Esophagus squamous epithelium (tissue), 5 donors: ENCODE measurements around the gene RNF126. TPM values are rescaled to one million over a fixed set of nuclear protein-coding genes. Genes with fewer than 3 reads are reported as not detected.

ENCODE experiments used
- DNase-seq: peaks from one replicate; lab custom pipeline; 2025; lab: John Stamatoyannopoulos, UW
- H3K27ac ChIP-seq, 4 donors: fragments of 200-600 bp; sonication (generic); one replicate each; pipeline ENCODE4 v1.5.1; 2016 to 2019; ENCODE audit warnings: mild to moderate bottlenecking in 1 of 4
- H3K27me3 ChIP-seq, 4 donors: fragments of 200-600 bp; sonication (generic); 1 replicate in 3 of 4; 2 replicates in 1 of 4; pipeline versions ENCODE4 v1.5.1 to v1.6.0; 2017 to 2021; ENCODE audit warnings: antibody characterized with exemption in 1 of 4
- H3K36me3 ChIP-seq, 3 donors: fragments of 200-600 bp; sonication (generic); one replicate each; pipeline ENCODE4 v1.5.1; 2016 to 2019
- H3K4me1 ChIP-seq, 3 donors: fragments of 200-600 bp; sonication (generic); one replicate each; pipeline ENCODE4 v1.5.1; 2017 to 2019
- H3K4me3 ChIP-seq, 4 donors: fragments of 200-600 bp; sonication (generic); 1 replicate in 3 of 4; 2 replicates in 1 of 4; pipeline ENCODE4 v1.5.1; 2016 to 2019; ENCODE audit warnings: mild to moderate bottlenecking in 2 of 4, moderate library complexity in 1 of 4
- H3K9me3 ChIP-seq, 3 donors: fragments of 200-600 bp; sonication (generic); one replicate each; pipeline ENCODE4 v1.5.1; 2016 to 2019
- POLR2A ChIP-seq, 4 donors: fragments of 450-650 bp; IDR thresholded peaks; one replicate each; pipeline ENCODE4 v1.6.1; 2017; ENCODE audit warnings: antibody characterized with exemption in 4 of 4, mild to moderate bottlenecking in 4 of 4, moderate library complexity in 3 of 4
- WGBS, 2 donors: methylation state at CpG; one replicate each; pipeline ENCODE4 v1.1.5; 2018; 5-methylcytosine and 5-hydroxymethylcytosine counted together
- intact Hi-C: fragments of 100-400 bp; cut with DNase I; formaldehyde crosslinking; loops from one replicate; pipeline ENCODE4 v1.15.0; 2022
- total RNA-seq, 4 donors: library from RNA; depleted of rRNA; stranded (reverse); fragments of >200 nt; gene quantifications; one replicate each; pipeline ENCODE4 v1.1.0, GENCODE V29; 2016
- TF ChIP-seq, protein P1 (sequence below), 6 experiments: fragments of 450-650 bp in 4 of 6; fragments of 200-600 bp in 2 of 6; sonication (generic) in 2 of 6; IDR thresholded peaks; one replicate each; pipeline ENCODE4 v1.5.1; 2016 to 2019; ENCODE audit warnings: antibody characterized with exemption in 6 of 6, mild to moderate bottlenecking in 4 of 6, moderate library complexity in 4 of 6
- donor health status: DM: yes; HTN: yes; CAD: no.

RNF126 gene
- total RNA-seq, 4 donors from 2014 or later: 82.1 to 118 (median 98.4) TPM

DNA sequence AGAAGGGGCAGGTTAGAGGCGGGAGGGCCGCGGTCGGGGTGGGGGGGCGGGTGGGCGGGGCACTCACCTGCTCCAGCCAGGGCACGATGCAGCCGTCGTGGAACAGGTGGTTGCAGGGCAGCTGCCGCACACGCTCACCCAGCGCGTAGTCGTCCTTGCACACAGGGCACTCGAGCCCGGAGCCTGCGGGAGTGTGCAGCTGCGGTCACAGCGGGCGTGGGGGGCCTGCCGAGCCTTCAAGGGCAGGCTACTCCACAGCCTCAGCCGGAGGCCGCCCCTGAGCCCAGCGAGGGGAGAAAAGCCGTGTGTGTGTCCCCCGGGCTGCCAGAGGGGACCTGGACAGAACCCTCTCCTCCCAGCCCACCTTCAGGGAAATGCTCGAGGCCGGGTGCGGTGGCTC, 14.7 kb downstream of the RNF126 start:
- no peak for DNase-seq
- Histone ChIP-seq H3K4me1 (no peaks in the 10 kb centered on the region), H3K27me3 (no peaks in the 10 kb centered on the region), H3K36me3 (peaks cover 43 to 94% (median 65%) of the 10 kb centered on the region in 3 donors), H3K27ac (no peak overlapping the region), H3K9me3 (no peaks in the 10 kb centered on the region), H3K4me3 (no peak overlapping the region)
- TF ChIP-seq, protein P1, sequence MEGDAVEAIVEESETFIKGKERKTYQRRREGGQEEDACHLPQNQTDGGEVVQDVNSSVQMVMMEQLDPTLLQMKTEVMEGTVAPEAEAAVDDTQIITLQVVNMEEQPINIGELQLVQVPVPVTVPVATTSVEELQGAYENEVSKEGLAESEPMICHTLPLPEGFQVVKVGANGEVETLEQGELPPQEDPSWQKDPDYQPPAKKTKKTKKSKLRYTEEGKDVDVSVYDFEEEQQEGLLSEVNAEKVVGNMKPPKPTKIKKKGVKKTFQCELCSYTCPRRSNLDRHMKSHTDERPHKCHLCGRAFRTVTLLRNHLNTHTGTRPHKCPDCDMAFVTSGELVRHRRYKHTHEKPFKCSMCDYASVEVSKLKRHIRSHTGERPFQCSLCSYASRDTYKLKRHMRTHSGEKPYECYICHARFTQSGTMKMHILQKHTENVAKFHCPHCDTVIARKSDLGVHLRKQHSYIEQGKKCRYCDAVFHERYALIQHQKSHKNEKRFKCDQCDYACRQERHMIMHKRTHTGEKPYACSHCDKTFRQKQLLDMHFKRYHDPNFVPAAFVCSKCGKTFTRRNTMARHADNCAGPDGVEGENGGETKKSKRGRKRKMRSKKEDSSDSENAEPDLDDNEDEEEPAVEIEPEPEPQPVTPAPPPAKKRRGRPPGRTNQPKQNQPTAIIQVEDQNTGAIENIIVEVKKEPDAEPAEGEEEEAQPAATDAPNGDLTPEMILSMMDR (IDR thresholded peaks at IDR 0.05): no peak
- TF ChIP-seq POLR2A (IDR thresholded peaks at IDR 0.05): no peak
- WGBS, 2 donors: 80% methylated on average over 1 of the region's 29 CpGs; no CpG with 5 or more reads in 1 of the 2 donors
- intact Hi-C loops: no loop called here

DNA sequence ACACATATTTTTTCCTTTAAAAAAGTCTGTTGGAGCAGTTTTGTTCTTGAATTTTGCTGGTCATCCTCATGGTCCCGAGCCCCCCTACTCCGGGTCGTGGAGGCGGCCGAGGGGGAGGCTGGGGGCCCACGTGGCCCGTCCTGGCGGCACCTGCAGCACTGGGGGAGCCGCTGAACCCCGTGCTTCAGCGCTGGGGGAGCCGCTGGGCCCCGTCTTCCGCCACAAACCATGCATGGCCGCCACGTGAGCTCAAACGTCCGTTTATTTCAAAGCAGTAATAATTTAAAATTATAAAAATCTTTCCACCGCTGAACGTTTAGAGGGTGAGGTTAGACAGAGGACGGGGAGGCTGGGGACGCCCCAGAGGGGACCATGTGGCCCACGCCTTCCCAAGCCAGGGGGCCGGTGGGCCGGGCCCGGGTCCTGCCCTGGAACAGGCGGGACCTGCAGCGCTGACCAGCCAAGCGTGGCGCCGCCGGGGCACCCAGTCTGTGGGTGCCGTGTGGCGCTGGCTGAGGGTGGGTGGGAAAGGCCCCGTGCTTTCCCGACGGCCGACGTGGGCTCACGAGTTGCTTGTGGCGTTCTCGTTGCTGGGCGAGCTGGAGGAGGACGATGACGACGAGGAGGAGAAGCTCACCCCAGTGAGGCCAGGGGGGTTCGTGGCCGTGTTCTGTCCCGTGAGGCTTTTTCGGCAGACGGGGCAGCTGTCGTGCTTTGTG, 15.3 kb downstream of the RNF126 start:
- Histone ChIP-seq H3K36me3 (peaks cover 39 to 88% (median 60%) of the 10 kb centered on the region in 3 donors), H3K4me3 (no peak overlapping the region), H3K4me1 (no peaks in the 10 kb centered on the region), H3K27ac (no peak overlapping the region), H3K27me3 (no peaks in the 10 kb centered on the region), H3K9me3 (no peaks in the 10 kb centered on the region)
- TF ChIP-seq POLR2A (IDR thresholded peaks at IDR 0.05): no peak
- TF ChIP-seq, protein P1 (IDR thresholded peaks at IDR 0.05): no peak
- 88 to 95% methylated on average over 8 to 11 of the region's 52 CpGs for WGBS, 2 donors
- DNase-seq: no peak
- intact Hi-C loops: no loop called here

DNA sequence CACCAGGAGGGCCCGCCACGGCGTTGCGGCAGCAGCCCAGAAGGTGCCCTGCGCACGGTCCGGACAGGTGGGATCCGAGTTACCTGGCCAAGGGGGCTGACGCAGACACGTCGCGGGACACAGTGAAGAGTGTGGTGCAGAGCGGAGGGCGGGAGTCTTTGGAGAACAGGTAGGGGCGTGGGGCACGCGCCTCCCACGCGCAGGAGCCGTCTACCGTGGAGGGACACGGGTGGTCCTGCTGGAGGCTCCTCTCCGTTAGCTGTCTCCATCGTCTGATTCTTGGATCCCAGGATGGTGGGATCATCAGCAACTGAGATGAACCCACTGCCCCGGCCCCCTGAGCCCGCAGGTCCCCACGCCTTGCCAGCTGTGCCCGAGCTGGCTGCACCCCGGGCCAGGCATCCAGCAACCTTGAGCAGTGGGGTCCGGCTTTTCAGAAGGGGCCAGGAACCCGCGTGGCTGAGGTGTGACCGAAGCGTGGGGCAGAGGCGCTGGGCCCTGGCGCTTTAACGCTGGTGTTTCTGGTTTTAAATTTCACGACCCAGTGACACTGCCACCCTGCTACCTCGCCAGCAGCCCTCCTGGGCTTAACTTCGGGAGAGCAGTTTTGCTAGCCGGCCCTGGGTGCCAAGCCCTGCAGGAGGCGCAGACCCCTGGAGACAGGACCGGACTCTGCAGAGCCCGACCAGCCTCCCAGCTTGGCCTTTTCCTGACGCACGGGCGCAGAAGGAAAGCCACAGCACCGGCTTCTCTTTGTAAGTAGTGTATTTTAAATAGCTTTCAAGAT, 16.0 kb downstream of the RNF126 start:
- H3K9me3 ChIP-seq: no peaks in the 10 kb centered on the region
- WGBS, 2 donors: 86 to 91% methylated on average over 26 to 30 of the region's 48 CpGs
- H3K27ac ChIP-seq: no peak overlapping the region
- H3K27me3 ChIP-seq: no peaks in the 10 kb centered on the region
- intact Hi-C loops: no loop called here
- H3K4me1 ChIP-seq: peaks cover 0 to under 1% (median 0%) of the 10 kb centered on the region in 3 donors
- no peak for DNase-seq
- no peak overlapping the region for H3K4me3 ChIP-seq
- peaks cover 39 to 81% (median 54%) of the 10 kb centered on the region in 3 donors for H3K36me3 ChIP-seq
- TF ChIP-seq, protein P1 (IDR thresholded peaks at IDR 0.05): no peak
- no peak for TF ChIP-seq POLR2A (IDR thresholded peaks at IDR 0.05)

DNA sequence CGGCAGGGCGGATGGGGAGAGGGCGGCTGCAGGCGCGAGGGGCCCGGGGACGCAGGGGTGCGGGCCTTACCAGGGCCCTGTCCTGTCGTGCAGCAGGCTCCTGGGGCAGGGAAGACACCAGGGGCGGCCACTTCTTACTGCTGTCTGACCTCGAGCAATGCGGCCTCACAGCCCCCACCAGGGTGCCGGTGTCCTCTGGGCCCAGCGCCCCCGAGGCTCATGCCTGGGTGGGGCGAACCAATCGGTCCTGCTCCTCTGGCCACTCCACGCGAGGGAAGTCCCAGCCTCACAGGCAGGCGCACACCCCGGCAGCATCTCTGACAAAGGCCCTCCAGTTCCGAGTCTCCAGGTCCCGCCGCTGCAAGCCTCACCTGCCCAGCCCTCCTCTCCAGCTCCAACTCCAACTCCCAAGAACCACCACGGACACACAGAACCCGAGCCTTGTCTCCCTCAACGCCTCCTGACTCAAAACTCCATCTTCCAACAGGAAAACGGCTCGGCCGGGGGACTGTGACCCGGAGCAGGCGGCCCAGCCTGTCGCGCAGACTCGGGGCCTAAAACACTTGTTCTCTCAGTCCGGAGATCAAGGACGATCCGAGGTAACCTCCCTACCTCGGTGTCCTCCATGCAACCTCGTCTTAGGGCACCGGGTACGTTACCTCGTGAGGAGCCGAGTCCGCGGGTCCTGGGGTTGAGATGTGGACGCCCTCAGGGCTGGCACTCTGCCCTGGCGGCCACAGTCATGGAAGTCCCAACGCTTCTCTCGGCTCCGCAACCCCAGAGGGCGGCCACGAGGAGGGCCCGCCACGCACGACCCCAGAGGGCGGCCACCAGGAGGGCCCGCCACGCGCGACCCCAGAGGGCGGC, 16.9 kb downstream of the RNF126 start:
- no peak for DNase-seq
- 78% methylated on average over 9 of the region's 62 CpGs; no CpG with 5 or more reads in 1 of the 2 donors for WGBS, 2 donors
- Histone ChIP-seq H3K4me1 (peaks cover 0 to 6% (median 0%) of the 10 kb centered on the region in 3 donors), H3K9me3 (no peaks in the 10 kb centered on the region), H3K36me3 (peaks cover 35 to 72% (median 46%) of the 10 kb centered on the region in 3 donors), H3K4me3 (no peak overlapping the region), H3K27me3 (no peaks in the 10 kb centered on the region), H3K27ac (no peak overlapping the region)
- intact Hi-C loops: no loop called here
- no peak for TF ChIP-seq POLR2A (IDR thresholded peaks at IDR 0.05)
- TF ChIP-seq, protein P1 (IDR thresholded peaks at IDR 0.05): no peak
